Stimulated activated CD4-positive, alpha-beta T cell treated with anti-CD3 and anti-CD28 coated beads, Interleukin-1b, Interleukin-23, amount 100 ng/mL, for 4 hours (primary cell): ENCODE data around the gene CFAP61.

Source experiments
- DNase-seq, 2 donors: peaks; one replicate each; pipeline ENCODE4 v3.0.0-alpha.2; 2020; ENCODE audit warnings: low read depth in 2 of 2

CFAP61 gene

GRCh38 chr20:20399531-20400500 is 347.5 kb downstream of the CFAP61 start:
- no peak for DNase-seq

GRCh38 chr20:20401991-20402390 is 349.7 kb downstream of the CFAP61 start:
- DNase-seq = no peak

GRCh38 chr20:20404633-20405032 is 352.3 kb downstream of the CFAP61 start:
- DNase-seq = no peak

- no peak for DNase-seq
These were observed 353.3 kb downstream of the CFAP61 start for GRCh38 chr20:20405623-20406022.

GRCh38 chr20:20406306-20406705 is 354.0 kb downstream of the CFAP61 start:
- DNase-seq = no peak

- DNase-seq = no peak
These were observed 355.8 kb downstream of the CFAP61 start for GRCh38 chr20:20407891-20408805.

GRCh38 chr20:20409331-20409730 is 357.0 kb downstream of the CFAP61 start:
- DNase-seq = no peak
